ENCODE data around the gene PEX5L.

The PEX5L gene

GRCh38 chr3:179884136-179884535 lies 152.6 kb downstream of the PEX5L start:
- DNase-seq (ENCODE audit: insufficient read length, low spot score) (peak; percentile 46), FAIRE-seq (peak; percentile 93)
- TF ChIP-seq CTCF (IDR thresholded peaks at IDR 0.05; ENCODE audit: insufficient read depth, missing control alignments): no peak

GRCh38 chr3:179882292-179882691 lies 154.4 kb downstream of the PEX5L start:
- DNase-seq (ENCODE audit: insufficient read length, low spot score) (no peak), FAIRE-seq (no peak)
- no peak for TF ChIP-seq CTCF (IDR thresholded peaks at IDR 0.05; ENCODE audit: insufficient read depth, missing control alignments)

- FAIRE-seq: no peak
- TF ChIP-seq CTCF (IDR thresholded peaks at IDR 0.05; ENCODE audit: insufficient read depth, missing control alignments): no peak
Observed at GRCh38 chr3:179881791-179882190, 154.9 kb downstream of the PEX5L start.

GRCh38 chr3:179880868-179881267 lies 155.9 kb downstream of the PEX5L start:
- TF ChIP-seq CTCF (IDR thresholded peaks at IDR 0.05; ENCODE audit: insufficient read depth, missing control alignments): no peak

More at GRCh38 chr3:179881791-179882190, 154.9 kb downstream of the PEX5L start:
- DNase-seq (ENCODE audit: insufficient read length, low spot score): no peak

GRCh38 chr3:179876440-179876839 lies 160.3 kb downstream of the PEX5L start:
- FAIRE-seq: no peak
- DNase-seq (ENCODE audit: insufficient read length, low spot score): no peak
- no peak for TF ChIP-seq CTCF (IDR thresholded peaks at IDR 0.05; ENCODE audit: insufficient read depth, missing control alignments)

More at GRCh38 chr3:179880868-179881267, 155.9 kb downstream of the PEX5L start:
- DNase-seq (ENCODE audit: insufficient read length, low spot score) (no peak), FAIRE-seq (no peak)

- DNase-seq (ENCODE audit: insufficient read length, low spot score): no peak
- no peak for TF ChIP-seq CTCF (IDR thresholded peaks at IDR 0.05; ENCODE audit: insufficient read depth, missing control alignments)
- FAIRE-seq: no peak
Observed at GRCh38 chr3:179872842-179873241, 163.9 kb downstream of the PEX5L start.

GRCh38 chr3:179871782-179872181 lies 165.0 kb downstream of the PEX5L start:
- DNase-seq (ENCODE audit: insufficient read length, low spot score): no peak
- TF ChIP-seq CTCF (IDR thresholded peaks at IDR 0.05; ENCODE audit: insufficient read depth, missing control alignments): no peak
- no peak for FAIRE-seq

Measured in D721Med (cell line).